Measurements from ENCODE around the gene TRAP1.

Gene TRAP1

GRCh38 chr16:3761375-3762106 lies 44.2 kb upstream of the TRAP1 start:
- Histone ChIP-seq H3K27ac (ENCODE audit: low read length) (no peak overlapping the region), H3K9ac (ENCODE audit: low read length) (no peak overlapping the region), H3K27me3 (ENCODE audit: low read depth, low read length) (no peaks in the 10 kb centered on the region), H3K4me3 (ENCODE audit: low read length) (no peak overlapping the region), H3K4me1 (ENCODE audit: low read length) (no peaks in the 10 kb centered on the region), H3K79me2 (ENCODE audit: low read length) (no peaks in the 10 kb centered on the region), H3K36me3 (replicated peaks; ENCODE audit: low read depth, low read length) (peaks cover 33% of the 10 kb centered on the region), H4K20me1 (ENCODE audit: insufficient read depth, low read length) (no peaks in the 10 kb centered on the region), H2AFZ (ENCODE audit: low read depth, low read length) (no peak overlapping the region), H3K9me3 (ENCODE audit: insufficient read depth, low read length) (no peaks in the 10 kb centered on the region), H3K4me2 (ENCODE audit: low read length) (no peak overlapping the region)
- no peak for TF ChIP-seq EZH2phosphoT487 (IDR thresholded peaks at IDR 0.05; ENCODE audit: low read depth)
- TF ChIP-seq CTCF (IDR thresholded peaks at IDR 0.05; ENCODE audit: low read depth, low read length), result no peak

DNA sequence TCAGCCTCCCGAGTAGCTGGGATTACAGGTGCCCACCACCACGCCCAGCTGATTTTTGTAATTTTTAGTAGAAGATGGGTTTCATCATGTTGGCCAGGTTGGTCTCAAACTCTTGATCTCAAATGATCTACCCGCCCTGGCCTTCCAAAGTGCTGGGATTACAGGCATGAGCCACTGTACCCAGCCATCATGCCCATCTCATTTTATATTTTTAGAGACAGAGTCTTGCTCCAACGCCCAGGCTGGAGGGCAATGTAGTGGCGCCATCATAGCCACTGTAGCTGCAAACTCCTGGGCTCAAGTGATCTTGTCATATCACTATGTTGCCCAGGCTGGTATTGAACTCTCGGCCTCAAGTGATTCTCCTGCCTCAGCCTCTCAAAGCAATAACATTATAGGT lies 43.2 kb upstream of the TRAP1 start:
- TF ChIP-seq EZH2phosphoT487 (IDR thresholded peaks at IDR 0.05; ENCODE audit: low read depth) (no peak), CTCF (IDR thresholded peaks at IDR 0.05; ENCODE audit: low read depth, low read length) (no peak)
- no peaks in the 10 kb centered on the region for H3K79me2 ChIP-seq (ENCODE audit: low read length)

GRCh38 chr16:3759736-3760135 lies 42.4 kb upstream of the TRAP1 start:
- no peak overlapping the region for H3K4me3 ChIP-seq (ENCODE audit: low read length)
- no peaks in the 10 kb centered on the region for H3K27me3 ChIP-seq (ENCODE audit: low read depth, low read length)
- no peaks in the 10 kb centered on the region for H3K9me3 ChIP-seq (ENCODE audit: insufficient read depth, low read length)
- H3K36me3 ChIP-seq (replicated peaks; ENCODE audit: low read depth, low read length), result peaks cover 32% of the 10 kb centered on the region
- no peak overlapping the region for H3K27ac ChIP-seq (ENCODE audit: low read length)
- no peak overlapping the region for H3K4me2 ChIP-seq (ENCODE audit: low read length)
- H2AFZ ChIP-seq (ENCODE audit: low read depth, low read length), result no peak overlapping the region
- H3K79me2 ChIP-seq (ENCODE audit: low read length), result no peaks in the 10 kb centered on the region
- H3K4me1 ChIP-seq (ENCODE audit: low read length), result no peaks in the 10 kb centered on the region
- TF ChIP-seq CTCF (IDR thresholded peaks at IDR 0.05; ENCODE audit: low read depth, low read length) (no peak), EZH2phosphoT487 (IDR thresholded peaks at IDR 0.05; ENCODE audit: low read depth) (no peak)
- H4K20me1 ChIP-seq (ENCODE audit: insufficient read depth, low read length), result no peaks in the 10 kb centered on the region
- no peak overlapping the region for H3K9ac ChIP-seq (ENCODE audit: low read length)

More for the DNA sequence above, 43.2 kb upstream of the TRAP1 start:
- Histone ChIP-seq H3K27ac (ENCODE audit: low read length) (no peak overlapping the region), H3K4me2 (ENCODE audit: low read length) (no peak overlapping the region), H3K4me3 (ENCODE audit: low read length) (no peak overlapping the region), H3K36me3 (replicated peaks; ENCODE audit: low read depth, low read length) (peaks cover 32% of the 10 kb centered on the region), H4K20me1 (ENCODE audit: insufficient read depth, low read length) (no peaks in the 10 kb centered on the region), H3K9me3 (ENCODE audit: insufficient read depth, low read length) (no peaks in the 10 kb centered on the region), H2AFZ (ENCODE audit: low read depth, low read length) (no peak overlapping the region), H3K27me3 (ENCODE audit: low read depth, low read length) (no peaks in the 10 kb centered on the region), H3K4me1 (ENCODE audit: low read length) (no peaks in the 10 kb centered on the region), H3K9ac (ENCODE audit: low read length) (no peak overlapping the region)

GRCh38 chr16:3756113-3756512 lies 38.8 kb upstream of the TRAP1 start:
- Histone ChIP-seq H3K79me2 (ENCODE audit: low read length) (no peaks in the 10 kb centered on the region), H3K27ac (ENCODE audit: low read length) (no peak overlapping the region), H4K20me1 (ENCODE audit: insufficient read depth, low read length) (0 out of 2 replicates have a peak, but pooled peaks cover 5% of the 10 kb centered on the region), H3K9me3 (ENCODE audit: insufficient read depth, low read length) (no peaks in the 10 kb centered on the region), H2AFZ (ENCODE audit: low read depth, low read length) (no peak overlapping the region), H3K4me2 (ENCODE audit: low read length) (no peak overlapping the region), H3K36me3 (replicated peaks; ENCODE audit: low read depth, low read length) (peaks cover 34% of the 10 kb centered on the region), H3K27me3 (ENCODE audit: low read depth, low read length) (no peaks in the 10 kb centered on the region), H3K4me1 (ENCODE audit: low read length) (no peaks in the 10 kb centered on the region), H3K9ac (ENCODE audit: low read length) (no peak overlapping the region), H3K4me3 (ENCODE audit: low read length) (no peak overlapping the region)
- TF ChIP-seq CTCF (IDR thresholded peaks at IDR 0.05; ENCODE audit: low read depth, low read length) (no peak), EZH2phosphoT487 (IDR thresholded peaks at IDR 0.05; ENCODE audit: low read depth) (no peak)
